ENCODE results near the gene NCKAP1.
"Not testable (repeated sequence)": the region's sequence is repeated elsewhere in the genome, so short reads cannot be mapped to it uniquely, and the experiment has no call there.

NCKAP1 gene

DNA sequence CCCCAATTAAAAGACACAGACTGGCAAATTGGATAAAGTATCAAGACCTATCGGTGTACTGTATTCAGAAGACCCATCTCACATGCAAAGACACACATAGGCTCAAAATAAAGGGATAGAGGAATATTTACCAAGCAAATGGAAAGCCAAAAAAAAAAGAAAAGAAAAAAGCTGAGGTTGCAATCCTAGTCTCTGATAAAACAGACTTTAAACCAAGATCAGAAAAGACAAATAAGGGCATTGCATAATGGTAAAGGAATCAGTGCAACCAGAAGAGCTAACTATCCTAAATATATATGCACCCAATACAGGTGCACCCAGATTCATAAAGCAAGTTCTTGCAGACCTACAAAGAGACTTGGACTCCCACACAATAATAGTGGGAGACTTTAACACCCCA is 161.6 kb downstream of the NCKAP1 start:
- not testable (repeated sequence) for DNase-seq (ENCODE audit: low spot score)

DNA sequence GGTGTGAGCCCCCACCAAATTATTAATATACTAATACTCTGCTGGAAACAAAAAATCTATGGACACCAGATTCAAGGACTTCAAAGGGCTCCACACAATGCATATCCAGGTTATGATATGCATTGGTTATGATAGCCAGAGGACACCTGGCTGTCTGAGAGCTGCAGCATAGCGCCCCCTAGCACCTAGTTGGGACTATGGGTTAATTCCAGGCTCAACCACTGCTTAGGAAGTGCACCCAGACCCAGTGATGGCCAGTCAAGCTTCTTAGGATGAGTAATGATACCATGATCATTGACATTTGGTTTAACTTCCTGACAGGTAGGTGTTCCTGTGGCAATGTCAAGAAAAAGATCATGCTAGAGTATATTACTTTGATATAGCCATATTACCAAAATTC is 168.0 kb downstream of the NCKAP1 start:
- DNase-seq (ENCODE audit: low spot score) = peak; percentile 13

- no peak for DNase-seq (ENCODE audit: low spot score)
Observed at GRCh38 chr2:182868054-182868796, 170.0 kb downstream of the NCKAP1 start.

DNA sequence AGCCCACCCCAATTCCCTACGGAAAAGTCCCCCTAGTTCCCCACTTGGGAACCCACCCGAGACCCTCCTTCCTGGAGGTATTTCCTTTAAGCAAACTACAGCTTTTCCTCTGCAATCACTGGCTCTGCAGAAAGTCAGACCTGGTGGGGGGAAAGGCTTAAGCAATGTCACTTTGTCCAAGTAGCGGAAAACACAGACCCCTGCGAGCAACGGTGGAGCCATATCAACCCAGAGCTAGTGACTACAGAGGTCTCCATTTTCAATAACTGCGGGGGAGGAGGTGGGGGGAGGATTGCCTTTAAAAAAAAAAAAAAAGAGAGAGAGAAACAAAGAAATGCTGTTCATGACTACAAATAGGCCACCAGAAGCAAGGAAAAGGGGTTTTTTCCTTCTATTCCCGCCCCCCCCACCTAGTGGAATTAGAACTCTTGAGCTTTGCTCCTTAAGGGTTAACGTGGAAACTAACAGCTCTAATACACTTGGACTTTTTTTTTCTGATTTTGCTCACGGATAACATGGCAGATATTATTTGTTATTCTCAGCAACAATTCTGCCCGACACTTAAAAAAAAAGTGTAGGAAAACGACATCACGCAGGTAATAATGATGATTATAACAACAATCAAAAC is 170.7 kb downstream of the NCKAP1 start:
- no peak for DNase-seq (ENCODE audit: low spot score)

DNA sequence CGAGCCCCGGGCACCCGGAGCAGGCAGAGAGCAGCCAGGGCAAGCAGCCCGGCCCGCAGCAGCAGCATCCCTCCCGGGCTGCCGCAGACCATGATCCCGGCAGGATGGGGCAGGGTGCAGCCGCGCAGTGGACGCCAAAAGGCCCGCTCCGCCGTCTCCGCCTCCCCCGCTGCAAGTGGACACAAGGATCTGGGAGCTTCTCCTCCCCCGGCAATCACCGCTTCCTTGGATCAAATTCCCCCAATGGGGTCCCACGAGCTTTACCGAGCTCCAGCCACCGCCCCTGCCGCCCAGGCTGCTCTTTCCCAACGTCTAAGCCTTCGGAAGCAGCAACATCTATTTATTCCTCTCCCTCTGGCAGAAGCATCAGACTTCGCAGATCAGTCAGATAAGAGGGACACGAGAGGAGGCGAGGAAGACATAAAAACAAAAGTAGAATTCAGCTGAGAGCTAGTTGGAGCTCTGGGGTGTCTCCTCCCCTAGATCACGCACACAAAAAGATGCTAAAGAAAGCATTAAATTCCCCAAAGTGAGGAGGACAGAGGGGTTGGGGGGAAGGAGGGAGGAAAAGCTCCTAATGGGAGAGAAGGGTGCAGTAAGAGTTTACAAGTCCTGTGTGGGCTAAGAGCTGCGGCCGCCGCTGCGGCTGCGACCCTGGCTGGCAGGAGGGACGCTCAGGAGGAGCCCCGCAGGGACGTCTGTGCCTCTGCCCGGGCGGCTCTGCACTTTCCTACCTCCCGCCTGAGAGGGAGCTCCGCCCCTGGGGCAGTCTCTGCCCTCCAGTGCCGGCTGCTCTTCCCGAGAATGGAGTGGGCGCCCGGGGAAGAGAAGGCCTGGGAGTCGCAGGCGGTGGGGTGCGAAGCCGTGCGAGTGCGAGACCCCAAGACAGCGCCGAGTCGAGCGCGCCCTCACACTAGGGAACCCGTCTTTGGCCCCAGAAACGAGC is 171.5 kb downstream of the NCKAP1 start, which contains the start of gene FRZB:
Gene FRZB (minus strand): TSS at position 177 of the 946 bp plus-strand sequence. CDS start 85 bp downstream, at position 92.
- no peak for DNase-seq (ENCODE audit: low spot score)

DNA sequence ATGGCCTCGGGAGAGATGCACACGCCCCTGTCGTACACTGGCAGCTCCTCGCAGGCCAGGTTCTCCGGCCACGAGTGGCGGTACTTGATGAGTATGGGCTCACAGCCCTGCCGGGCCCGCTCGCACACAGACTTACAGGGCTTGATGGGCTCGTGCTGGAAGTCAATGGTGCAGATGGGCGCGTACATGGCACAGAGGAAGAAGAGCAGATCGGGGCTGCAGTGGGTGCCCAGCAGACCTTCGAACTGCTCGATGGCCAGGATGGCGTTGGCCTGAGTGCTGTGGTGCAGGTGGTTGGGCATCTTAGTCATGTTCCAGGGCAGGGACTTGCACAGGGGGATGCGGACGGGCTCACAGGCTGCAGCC is 172.2 kb downstream of the NCKAP1 start:
- no peak for DNase-seq (ENCODE audit: low spot score)

GRCh38 chr2:182864949-182865570 is 173.2 kb downstream of the NCKAP1 start:
- no peak for DNase-seq (ENCODE audit: low spot score)

DNA sequence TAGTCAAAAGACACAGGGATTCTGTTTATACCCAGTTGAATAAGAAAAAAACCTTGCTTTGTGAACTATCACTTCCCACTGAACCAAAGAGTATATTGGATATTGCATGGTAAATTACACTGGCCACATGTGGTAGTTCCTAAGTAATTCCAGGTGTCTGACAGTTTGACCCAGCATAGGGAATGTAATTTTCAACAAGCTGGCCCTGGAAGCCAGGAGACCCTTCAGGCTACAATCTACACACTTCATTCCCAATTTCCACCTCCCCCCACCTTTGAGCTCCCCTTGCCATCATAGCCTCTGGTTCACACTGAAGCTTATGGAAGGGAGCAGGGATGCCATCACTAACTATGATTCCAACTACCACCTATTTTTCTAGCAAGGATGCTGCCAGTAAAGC is 174.6 kb downstream of the NCKAP1 start:
- no peak for DNase-seq (ENCODE audit: low spot score)

DNA sequence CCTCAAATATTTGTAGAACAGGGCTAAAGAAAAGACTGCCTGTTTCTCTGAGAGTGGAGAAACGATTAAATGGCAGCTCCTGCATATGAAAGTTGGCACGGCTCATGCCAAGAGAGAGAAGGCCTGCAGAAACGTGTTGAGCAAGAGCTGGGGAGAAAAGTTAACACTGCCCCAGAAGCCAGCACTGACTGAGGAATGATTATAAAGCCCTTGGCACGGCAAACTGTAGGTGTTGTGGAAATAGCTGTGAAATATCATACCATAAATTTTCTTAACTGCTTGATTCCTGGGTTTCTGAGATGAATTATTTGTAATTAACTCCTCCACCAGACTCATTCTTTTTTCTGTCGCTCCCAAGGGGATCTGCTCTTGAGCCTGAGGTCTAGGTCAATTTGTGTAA is 176.2 kb downstream of the NCKAP1 start:
- no peak for DNase-seq (ENCODE audit: low spot score)

GRCh38 chr2:182860858-182861257 is 177.4 kb downstream of the NCKAP1 start:
- no peak for DNase-seq (ENCODE audit: low spot score)

Data from RKO (cell line).